GM21717 (cell line): ENCODE results near the gene ENOX1.
"Not testable (repeated sequence)": the region's sequence is repeated elsewhere in the genome, so short reads cannot be mapped to it uniquely, and the experiment has no call there.

Experiments
- ATAC-seq: cut with Tn5 transposase; IDR thresholded peaks from one replicate; pipeline ENCODE4 v1.9.1; 2021; ENCODE audit warnings: mild to moderate bottlenecking, moderate library complexity; ENCODE audit not compliant: unreplicated experiment

Gene ENOX1

DNA sequence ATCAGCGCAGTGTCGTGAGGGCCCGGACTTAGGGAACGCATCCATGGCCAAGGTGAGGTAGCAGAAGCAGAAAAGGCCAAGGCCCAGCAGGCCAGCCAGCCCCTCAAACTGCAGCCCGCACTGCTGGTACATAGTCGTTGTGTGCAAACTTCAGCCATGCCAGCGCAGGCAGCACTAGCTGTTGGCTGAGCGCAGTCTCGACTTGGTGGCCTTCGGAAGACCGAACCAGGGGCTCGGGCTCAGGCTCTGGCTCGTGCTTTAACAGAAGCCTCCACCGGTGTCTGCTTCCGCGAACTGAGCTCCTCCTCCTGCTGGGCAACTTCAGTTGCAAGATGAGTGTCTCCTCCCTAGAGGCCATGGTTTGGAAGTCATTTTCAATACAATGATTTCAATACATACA, 605.9 kb downstream of the ENOX1 start:
- no peak for ATAC-seq

DNA sequence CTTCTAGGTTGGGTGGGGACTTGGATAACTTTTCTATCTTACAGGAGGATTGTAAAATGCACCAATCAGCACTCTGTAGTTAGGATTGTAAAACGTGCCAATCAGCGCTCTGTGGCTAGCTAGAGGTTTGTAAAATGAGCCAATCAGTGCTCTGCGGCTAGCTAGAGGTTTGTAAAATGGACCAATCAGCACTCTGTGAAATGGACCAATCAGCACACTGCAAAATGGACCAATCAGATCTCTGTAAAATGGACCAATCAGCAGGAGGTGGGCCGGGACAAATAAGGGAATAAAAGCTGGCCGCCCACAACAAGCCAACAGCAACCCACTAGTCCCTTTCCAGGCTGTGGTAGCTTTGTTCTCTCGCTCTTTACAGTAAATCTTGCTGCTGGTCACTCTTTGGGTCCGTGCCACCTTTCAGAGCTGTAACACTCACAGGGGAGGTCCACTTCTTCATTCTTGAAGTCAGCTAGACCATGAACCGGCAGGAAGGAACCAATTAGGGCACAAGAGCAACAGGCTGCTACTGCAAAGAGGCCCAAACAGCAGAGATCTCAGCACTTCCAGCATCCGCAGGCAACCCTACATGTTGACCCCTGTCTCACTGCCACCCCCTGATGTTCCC, 606.6 kb downstream of the ENOX1 start:
- no peak for ATAC-seq

DNA sequence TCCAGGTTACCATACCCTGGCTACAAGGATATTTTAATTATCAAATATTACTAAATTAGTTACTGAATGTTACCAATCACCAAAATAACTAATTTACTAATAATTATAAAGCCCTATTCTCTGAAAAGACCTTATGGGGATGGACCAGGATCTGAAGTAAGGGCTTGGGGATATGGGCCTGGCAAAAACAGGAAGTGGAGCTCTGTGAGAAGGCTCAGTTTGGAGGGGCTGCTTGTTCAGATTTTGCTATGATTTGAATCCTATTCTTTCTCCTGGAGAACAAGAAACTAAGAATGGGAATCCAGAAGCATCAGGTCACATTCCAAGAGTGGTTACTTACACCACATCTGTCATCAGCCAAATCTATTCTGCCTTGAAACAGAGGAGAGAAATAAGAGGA, 615.3 kb downstream of the ENOX1 start:
- no peak for ATAC-seq

DNA sequence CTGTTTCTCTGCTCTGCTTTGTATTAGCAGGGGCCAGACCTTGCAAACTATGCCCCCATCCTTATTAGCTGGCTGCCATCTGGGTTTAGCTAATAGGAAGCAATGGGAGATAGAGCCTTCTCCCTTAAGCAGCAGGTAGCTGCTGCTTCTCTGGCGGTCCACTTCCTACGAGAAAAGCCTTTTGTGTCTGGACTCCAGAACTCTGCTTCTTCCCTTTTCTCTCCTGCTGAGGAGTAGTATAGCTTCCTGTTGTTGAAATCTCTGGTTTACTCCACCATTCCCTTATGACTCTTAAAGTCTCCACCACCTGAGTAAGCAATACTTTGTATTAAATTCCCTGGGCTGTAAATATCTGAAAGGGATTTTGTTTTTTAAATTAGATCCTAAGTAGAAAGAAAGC, 616.3 kb downstream of the ENOX1 start:
- no peak for ATAC-seq

DNA sequence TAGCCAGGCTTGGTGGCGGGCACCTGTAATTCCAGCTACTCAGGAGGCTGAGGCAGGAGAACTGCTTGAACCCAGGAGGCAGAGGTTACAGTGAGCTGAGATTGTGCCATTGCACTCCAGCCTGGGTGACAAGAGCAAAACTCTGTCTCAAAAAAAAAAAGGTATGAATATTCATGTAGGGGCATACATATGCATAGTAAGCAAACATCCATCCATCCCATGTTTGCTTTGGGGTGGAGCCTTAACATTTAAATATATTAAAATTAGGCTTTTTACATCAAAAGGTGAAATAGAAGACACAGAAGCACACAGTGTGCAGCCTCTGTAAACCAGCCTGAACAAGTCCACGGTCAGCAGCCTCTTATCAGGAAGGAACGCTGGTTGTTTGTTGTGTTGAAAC, 618.3 kb downstream of the ENOX1 start:
- ATAC-seq = not testable (repeated sequence)

DNA sequence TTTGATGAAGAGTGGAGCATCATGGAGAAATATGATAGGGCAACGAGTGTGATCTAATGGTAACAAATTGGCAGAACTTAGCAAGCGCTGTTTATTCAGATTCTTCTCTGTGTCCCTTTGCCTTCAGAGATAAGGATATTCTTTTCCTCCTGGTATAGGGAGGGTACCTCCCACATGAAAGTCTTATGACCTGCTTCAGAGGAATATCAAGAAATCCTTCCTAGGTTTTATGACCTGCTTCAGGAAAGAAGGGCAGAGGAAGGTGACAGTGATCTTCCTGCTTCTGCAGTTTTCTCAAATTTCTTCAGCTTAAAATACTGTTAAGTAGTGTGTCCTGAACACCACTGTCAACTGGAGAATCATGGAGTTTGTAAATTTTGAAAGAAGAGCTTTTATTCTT, 619.0 kb downstream of the ENOX1 start:
- ATAC-seq = no peak

DNA sequence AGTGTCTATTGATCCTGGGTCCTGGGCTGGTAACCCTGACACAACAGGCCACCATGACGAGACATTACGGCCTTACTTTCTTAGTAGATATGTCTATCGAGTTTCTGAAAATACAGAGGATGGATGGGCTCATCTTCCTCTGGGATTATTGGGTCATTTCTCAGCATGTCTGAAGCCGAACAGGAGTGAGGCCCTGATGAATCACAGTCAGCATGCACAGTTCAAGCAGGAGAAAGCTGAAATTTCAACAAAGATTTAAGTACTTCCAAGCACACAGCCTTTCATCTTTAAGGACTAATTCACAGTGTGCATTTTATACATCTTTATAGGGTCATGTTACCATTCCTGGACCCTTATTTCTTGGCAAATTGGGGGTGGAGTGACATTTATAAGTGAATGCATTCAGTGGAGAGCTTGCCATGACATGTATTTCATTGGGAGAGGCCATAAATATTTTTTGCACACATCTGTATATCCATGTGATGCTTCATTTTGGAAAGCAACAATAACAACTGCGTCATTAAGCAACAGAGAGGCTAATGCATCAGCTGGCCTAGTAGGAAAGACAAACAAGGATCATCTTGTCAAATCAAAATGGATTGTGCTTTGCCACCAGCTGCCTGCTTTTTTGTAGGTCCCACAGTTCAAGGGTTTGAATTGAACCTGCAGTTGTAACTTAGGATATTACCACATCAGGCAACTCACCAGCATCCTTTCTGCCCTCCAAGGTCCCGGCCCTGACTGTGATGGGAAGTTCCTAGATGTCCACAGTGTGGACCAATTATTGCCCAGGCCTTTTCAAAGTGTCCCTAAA, 619.9 kb downstream of the ENOX1 start:
- ATAC-seq = no peak
